Pancreas (tissue), 10 donors: ENCODE measurements around the gene CALCOCO1. TPM values are rescaled to one million over a fixed set of nuclear protein-coding genes. Genes with fewer than 3 reads are reported as not detected.

ENCODE experiments used
- ATAC-seq, 4 donors: fragments of 200-7000 bp; cut with Tn5 transposase; one replicate each; pipeline versions ENCODE4 v1.8.0 to v1.9.1; 2020; ENCODE audit warnings: mild to moderate bottlenecking in 4 of 4, moderate library complexity in 4 of 4
- DNase-seq, 6 donors: peaks; one replicate each; pipeline ENCODE4 v3.0.0-alpha.2; 2020
- FAIRE-seq: peaks from 2 replicates; lab custom pipeline; 2012; peaks lifted over from hg19 to GRCh38; lab: Jason Lieb, UNC
- H3K27ac ChIP-seq, 4 donors: fragments of 200-600 bp; sonication (generic); 1 replicate in 3 of 4; 2 replicates in 1 of 4; pipeline versions ENCODE4 v1.5.0 to v1.8.0; 2020
- H3K27me3 ChIP-seq, 4 donors: fragments of 200-600 bp; one replicate each; pipeline ENCODE4 v1.8.0; 2021
- H3K36me3 ChIP-seq, 3 donors: fragments of 200-600 bp; sonication (generic) in 1 of 3; one replicate each; pipeline versions ENCODE4 v1.5.0 to v1.8.0; 2020 to 2021
- H3K4me1 ChIP-seq, 3 donors: fragments of 200-600 bp; one replicate each; pipeline ENCODE4 v1.8.0; 2021
- H3K4me3 ChIP-seq, 4 donors: fragments of 200-600 bp; sonication (generic) in 2 of 4; one replicate each; pipeline versions ENCODE4 v1.5.0 to v1.8.0; 2020 to 2021
- H3K9me3 ChIP-seq, 4 donors: fragments of 200-600 bp; one replicate each; pipeline ENCODE4 v1.8.0; 2021
- CTCF ChIP-seq, 4 donors: fragments of 200-600 bp; sonication (generic) in 3 of 4; IDR thresholded peaks; one replicate each; pipeline versions ENCODE4 v1.5.0 to v1.8.0; 2021; ENCODE audit warnings: antibody characterized with exemption in 4 of 4
- WGBS, 2 donors: extraction: QIAGEN DNeasy Blood & Tissue Kit; methylation state at CpG; one replicate each; pipeline ENCODE4 v1.1.7; 2013; 5-methylcytosine and 5-hydroxymethylcytosine counted together
- intact Hi-C, 3 donors: fragments of 100-400 bp; cut with DNase I; formaldehyde crosslinking; loops; one replicate each; pipeline versions ENCODE4 v1.11.1 to v1.14.2; 2022
- polyA plus RNA-seq, 2 donors: library from polyadenylated mRNA; stranded (reverse); fragments of 200-250 nt; gene quantifications; one replicate each; pipeline ENCODE4 v1.2.3, GENCODE V29; 2013
- total RNA-seq, 6 donors: library from RNA; stranded (reverse); fragmentation: NEBNext Ultra II Directional in 4 of 6; extraction: Animal tissue kit (Norgen Biotek cat#: 25700) in 4 of 6; gene quantifications; one replicate each; pipeline versions ENCODE4 v1.2.1 to v1.2.4, GENCODE V29; 2021 to 2023
- donor health status: healthy with polysubstance abuse.
- donor health status: DM: no; HTN: no; CAD: no; lungs with moderate emphysema.
- donor health status: DM: no; HTN: no; CAD: no.
- donor health status: control.
- donor health status: control.
- donor health status: Bipolar disorder and iron deficiency.
- donor health status: DM: yes; HTN: yes; CAD: no.
- donor health status: DM: no; HTN: no; CAD: no.
- donor health status: DM: no; HTN: no; CAD: no.
- donor health status: DM: yes; HTN: yes; CAD: no.

CALCOCO1 gene
- total and polyA plus RNA-seq, 8 donors, result 28.2 to 103 (median 75.2) TPM

- H3K27ac ChIP-seq, result no peak overlapping the region
- no peak overlapping the region for H3K4me3 ChIP-seq
- no peaks in the 10 kb centered on the region for H3K9me3 ChIP-seq
- ATAC-seq, result no peak
- no peaks in the 10 kb centered on the region for H3K27me3 ChIP-seq
- no peak for TF ChIP-seq CTCF (IDR thresholded peaks at IDR 0.05)
- intact Hi-C loops, result no loop called here
- no peak for FAIRE-seq
- H3K36me3 ChIP-seq, result no peaks in the 10 kb centered on the region
- no peak for DNase-seq
- H3K4me1 ChIP-seq, result peaks cover 0 to 9% (median 0%) of the 10 kb centered on the region in 3 donors
- WGBS, 2 donors, result 29 to 30% methylated on average over 7 of the region's 7 CpGs
Observed at GRCh38 chr12:53754188-53754585, 26.9 kb upstream of the CALCOCO1 start.

- FAIRE-seq, result no peak
- H3K9me3 ChIP-seq, result no peaks in the 10 kb centered on the region
- no peak for ATAC-seq
- H3K4me1 ChIP-seq, result peaks cover 0 to 9% (median 0%) of the 10 kb centered on the region in 3 donors
- no peak for TF ChIP-seq CTCF (IDR thresholded peaks at IDR 0.05)
- intact Hi-C loops, result no loop called here
- H3K36me3 ChIP-seq, result no peaks in the 10 kb centered on the region
- H3K4me3 ChIP-seq, result no peak overlapping the region
- H3K27me3 ChIP-seq, result peaks cover 0 to 6% (median 1%) of the 10 kb centered on the region in 4 donors
- no peak for DNase-seq
- H3K27ac ChIP-seq, result no peak overlapping the region
- 89 to 94% methylated on average over 3 of the region's 3 CpGs for WGBS, 2 donors
Observed at GRCh38 chr12:53752621-53753020, 25.4 kb upstream of the CALCOCO1 start.

- no peak for FAIRE-seq
- 69 to 75% methylated on average over 13 of the region's 13 CpGs for WGBS, 2 donors
- TF ChIP-seq CTCF (IDR thresholded peaks at IDR 0.05), result no peak
- no peaks in the 10 kb centered on the region for H3K9me3 ChIP-seq
- H3K27me3 ChIP-seq, result peaks cover 0 to 6% (median 3%) of the 10 kb centered on the region in 4 donors
- H3K4me1 ChIP-seq, result peaks cover 0 to 9% (median 0%) of the 10 kb centered on the region in 3 donors
- DNase-seq, result no peak
- H3K27ac ChIP-seq, result peak overlapping the region in 1 of 4 donors; percentile 58
- H3K36me3 ChIP-seq, result no peaks in the 10 kb centered on the region
- H3K4me3 ChIP-seq, result peak overlapping the region in 1 of 4 donors; percentile 55
- intact Hi-C loops, result no loop called here
- no peak for ATAC-seq
Observed at GRCh38 chr12:53752192-53752601, 24.9 kb upstream of the CALCOCO1 start.

- WGBS, 2 donors, result 15 to 16% methylated on average over 72 to 76 of the region's 76 CpGs
- Histone ChIP-seq H3K9me3 (no peaks in the 10 kb centered on the region), H3K27ac (peak within 1 kb of the TSS in 3 of 4 donors; percentile 28 to 58 (median 53)), H3K4me1 (peaks cover 0 to 9% (median 0%) of the 10 kb centered on the region in 3 donors), H3K4me3 (peak within 1 kb of the TSS; percentile 18 to 55 (median 40)), H3K36me3 (no peaks in the 10 kb centered on the region), H3K27me3 (peaks cover 0 to 6% (median 3%) of the 10 kb centered on the region in 4 donors)
- no peak for TF ChIP-seq CTCF (IDR thresholded peaks at IDR 0.05)
- DNase-seq, result peak in 4 of 6 donors; percentile 27 to 74 (median 60)
- ATAC-seq, result peak; percentile 40 to 65 (median 52)
- no peak for FAIRE-seq
- intact Hi-C loops, result no loop called here
Observed at GRCh38 chr12:53751336-53752191, 24.3 kb upstream of the CALCOCO1 start, which contains the start of gene CISTR. Gene CISTR, minus strand, starts transcription at chr12:53751979.
